Ishikawa (cell line): ENCODE results near the gene TMEM242.

ENCODE experiments used
- NFIC ChIP-seq: IDR thresholded peaks from 2 replicates; pipeline ENCODE4 v1.6.1; 2012
- TAF1 ChIP-seq: IDR thresholded peaks from 2 replicates; pipeline ENCODE4 v1.6.1; 2012; ENCODE audit warnings: low read depth, mild to moderate bottlenecking
- YY1 ChIP-seq: IDR thresholded peaks from 2 replicates; pipeline ENCODE4 v1.6.1; 2012; ENCODE audit warnings: low read depth
- ZBTB7A ChIP-seq: IDR thresholded peaks from 2 replicates; pipeline ENCODE4 v1.6.1; 2012; ENCODE audit warnings: low read depth

DNA sequence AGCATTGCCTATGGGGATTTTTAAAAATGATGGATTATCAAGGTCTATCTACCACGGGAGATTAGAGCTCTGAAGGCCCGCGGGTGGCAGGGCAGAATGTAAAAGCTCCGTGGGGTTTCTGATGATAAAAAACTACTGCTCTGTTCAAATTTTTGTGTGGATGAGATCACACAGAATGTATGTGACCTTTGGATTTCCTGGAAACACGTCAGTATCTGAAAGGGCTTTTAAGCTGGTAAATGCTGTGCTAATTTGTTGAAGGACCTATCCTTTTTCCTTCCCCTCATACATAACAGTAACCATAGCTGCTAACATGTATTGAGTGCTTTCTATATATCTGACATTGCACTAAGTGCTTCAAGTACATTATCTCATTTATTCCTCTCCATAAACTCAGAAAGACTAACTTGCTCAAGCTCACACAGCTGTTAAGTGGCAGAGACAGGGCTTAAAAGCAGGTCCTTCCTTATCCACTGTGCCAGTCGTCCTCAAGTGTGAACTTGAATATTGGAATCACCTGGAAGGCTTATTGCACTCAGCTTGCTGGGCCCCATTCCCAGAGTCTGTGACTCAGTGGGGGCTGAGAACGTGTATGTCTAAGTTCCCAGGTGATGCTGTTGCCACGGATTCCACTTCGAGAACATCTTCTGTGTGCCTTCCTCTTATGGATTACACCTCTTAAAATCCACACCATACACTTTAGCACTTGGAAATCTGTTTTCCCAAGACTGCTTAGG, 1.9 kb upstream of the TMEM242 start:
- TF ChIP-seq ZBTB7A (no peak), TAF1 (no peak), NFIC (no peak), YY1 (no peak)
